ENCODE results near the gene EXOC2. TPM values are rescaled to one million over a fixed set of nuclear protein-coding genes. Genes with fewer than 3 reads are reported as not detected.

EXOC2 gene
- total RNA-seq, 1 donor from 2014 or later, result 27.2 TPM

- no peak for ATAC-seq
- DNase-seq (ENCODE audit: low spot score), result no peak
- intact Hi-C loops (cut with DNase I), result no loop called here
Measured at GRCh38 chr6:513961-514360, 179.0 kb downstream of the EXOC2 start.

- ATAC-seq (no peak), DNase-seq (ENCODE audit: low spot score) (no peak)
- intact Hi-C loops (cut with DNase I), result no loop called here
Measured at GRCh38 chr6:513058-513457, 179.9 kb downstream of the EXOC2 start.

- intact Hi-C loops (cut with DNase I), result no loop called here
- peak; percentile 80 for ATAC-seq
- no peak for DNase-seq (ENCODE audit: low spot score)
Measured at GRCh38 chr6:511488-512137, 181.3 kb downstream of the EXOC2 start.

GRCh38 chr6:509676-510075, 183.3 kb downstream of the EXOC2 start:
- ATAC-seq (no peak), DNase-seq (ENCODE audit: low spot score) (no peak)
- intact Hi-C loops (cut with DNase I), result no loop called here

- no peak for ATAC-seq
- DNase-seq (ENCODE audit: low spot score), result no peak
- intact Hi-C loops (cut with DNase I), result no loop called here
Measured at GRCh38 chr6:508614-509013, 184.3 kb downstream of the EXOC2 start.

- ATAC-seq (no peak), DNase-seq (ENCODE audit: low spot score) (no peak)
- intact Hi-C loops (cut with DNase I), result no loop called here
Measured at GRCh38 chr6:508006-508405, 184.9 kb downstream of the EXOC2 start.

GRCh38 chr6:506920-507622, 185.9 kb downstream of the EXOC2 start:
- ATAC-seq (no peak), DNase-seq (ENCODE audit: low spot score) (no peak)
- intact Hi-C loops (cut with DNase I), result no loop called here

- no peak for ATAC-seq
- no peak for DNase-seq (ENCODE audit: low spot score)
- intact Hi-C loops (cut with DNase I), result no loop called here
Measured at GRCh38 chr6:506508-506907, 186.4 kb downstream of the EXOC2 start.

GRCh38 chr6:505374-505773, 187.6 kb downstream of the EXOC2 start:
- no peak for DNase-seq (ENCODE audit: low spot score)
- intact Hi-C loops (cut with DNase I), result no loop called here
- ATAC-seq, result no peak

GRCh38 chr6:504446-504980, 188.4 kb downstream of the EXOC2 start:
- ATAC-seq, result no peak
- DNase-seq (ENCODE audit: low spot score), result no peak
- intact Hi-C loops (cut with DNase I), result no loop called here

GRCh38 chr6:503610-504362, 189.2 kb downstream of the EXOC2 start:
- DNase-seq (ENCODE audit: low spot score), result no peak
- intact Hi-C loops (cut with DNase I), result no loop called here
- no peak for ATAC-seq

- ATAC-seq, result no peak
- intact Hi-C loops (cut with DNase I), result no loop called here
- DNase-seq (ENCODE audit: low spot score), result no peak
Measured at GRCh38 chr6:502761-503160, 190.2 kb downstream of the EXOC2 start.

- DNase-seq (ENCODE audit: low spot score), result no peak
- ATAC-seq, result peak; percentile 32
- intact Hi-C loops (cut with DNase I), result no loop called here
Measured at GRCh38 chr6:501891-502601, 190.9 kb downstream of the EXOC2 start.

- intact Hi-C loops (cut with DNase I), result no loop called here
- ATAC-seq (no peak), DNase-seq (ENCODE audit: low spot score) (no peak)
Measured at GRCh38 chr6:499617-500016, 193.3 kb downstream of the EXOC2 start.

- DNase-seq (ENCODE audit: low spot score) (no peak), ATAC-seq (no peak)
- intact Hi-C loops (cut with DNase I), result no loop called here
Measured at GRCh38 chr6:498795-499231, 194.1 kb downstream of the EXOC2 start.

- DNase-seq (ENCODE audit: low spot score), result no peak
- ATAC-seq, result no peak
- intact Hi-C loops (cut with DNase I), result no loop called here
Measured at GRCh38 chr6:497258-497657, 195.7 kb downstream of the EXOC2 start.

- DNase-seq (ENCODE audit: low spot score), result no peak
- intact Hi-C loops (cut with DNase I), result no loop called here
- ATAC-seq, result no peak
Measured at GRCh38 chr6:496649-497048, 196.3 kb downstream of the EXOC2 start.

- ATAC-seq (no peak), DNase-seq (ENCODE audit: low spot score) (no peak)
- intact Hi-C loops (cut with DNase I), result no loop called here
Measured at GRCh38 chr6:494394-494793, 198.5 kb downstream of the EXOC2 start.

- intact Hi-C loops (cut with DNase I), result no loop called here
- ATAC-seq, result no peak
Measured at GRCh38 chr6:493840-494239, 199.1 kb downstream of the EXOC2 start.

More at GRCh38 chr6:493840-494239, 199.1 kb downstream of the EXOC2 start:
- DNase-seq (ENCODE audit: low spot score), result no peak
